HG03520 (cell line): ENCODE measurements around the gene FGF16.
"Not testable (repeated sequence)": the region's sequence is repeated elsewhere in the genome, so short reads cannot be mapped to it uniquely, and the experiment has no call there.

Source experiments
- ATAC-seq: cut with Tn5 transposase; IDR thresholded peaks from one replicate; pipeline ENCODE4 v1.9.1; 2021; ENCODE audit warnings: mild to moderate bottlenecking, moderate library complexity; ENCODE audit not compliant: unreplicated experiment

FGF16 gene

GRCh38 chrX:77446029-77446585 lies 1.1 kb upstream of the FGF16 start:
- ATAC-seq = no peak

GRCh38 chrX:77447653-77448569 lies 722 bp downstream of the FGF16 start:
- no peak for ATAC-seq

GRCh38 chrX:77450415-77450814 lies 3.2 kb downstream of the FGF16 start:
- no peak for ATAC-seq

GRCh38 chrX:77450996-77451395 lies 3.8 kb downstream of the FGF16 start:
- no peak for ATAC-seq

GRCh38 chrX:77453190-77453589 lies 6.0 kb downstream of the FGF16 start:
- ATAC-seq = no peak

- ATAC-seq = no peak
Measured at GRCh38 chrX:77455437-77455836, 8.2 kb downstream of the FGF16 start.

GRCh38 chrX:77484045-77484444 lies 36.9 kb downstream of the FGF16 start:
- no peak for ATAC-seq

GRCh38 chrX:77493677-77494553 lies 46.7 kb downstream of the FGF16 start:
- ATAC-seq = no peak

GRCh38 chrX:77500164-77500563 lies 53.0 kb downstream of the FGF16 start:
- ATAC-seq = not testable (repeated sequence)

GRCh38 chrX:77502951-77503525 lies 55.8 kb downstream of the FGF16 start:
- ATAC-seq = no peak

GRCh38 chrX:77505227-77505626 lies 58.0 kb downstream of the FGF16 start:
- no peak for ATAC-seq
